Suprapubic skin (tissue), 4 donors: Measurements from ENCODE around the gene SEMA3C.

Experiments used
- EP300 ChIP-seq: sonication (generic); formaldehyde crosslinking; IDR thresholded peaks from one replicate; pipeline ENCODE4 v1.6.1; 2017; ENCODE audit warnings: antibody characterized with exemption
- POLR2A ChIP-seq, 2 donors: fragments of 450-650 bp; IDR thresholded peaks; one replicate each; pipeline ENCODE4 v1.6.1; 2017; ENCODE audit warnings: antibody characterized with exemption in 2 of 2, mild to moderate bottlenecking in 2 of 2, moderate library complexity in 2 of 2
- POLR2AphosphoS5 ChIP-seq, 3 donors: sonication (generic); formaldehyde crosslinking; IDR thresholded peaks; one replicate each; pipeline ENCODE4 v1.6.1; 2017; ENCODE audit warnings: antibody characterized with exemption in 3 of 3
- TF ChIP-seq, protein P1 (sequence below), 2 donors: fragments of 200-600 bp in 1 of 2; fragments of 450-650 bp in 1 of 2; sonication (generic) in 1 of 2; IDR thresholded peaks; one replicate each; pipeline ENCODE4 v1.5.1; 2016 to 2019; ENCODE audit warnings: antibody characterized with exemption in 2 of 2, mild to moderate bottlenecking in 1 of 2, moderate library complexity in 1 of 2

DNA sequence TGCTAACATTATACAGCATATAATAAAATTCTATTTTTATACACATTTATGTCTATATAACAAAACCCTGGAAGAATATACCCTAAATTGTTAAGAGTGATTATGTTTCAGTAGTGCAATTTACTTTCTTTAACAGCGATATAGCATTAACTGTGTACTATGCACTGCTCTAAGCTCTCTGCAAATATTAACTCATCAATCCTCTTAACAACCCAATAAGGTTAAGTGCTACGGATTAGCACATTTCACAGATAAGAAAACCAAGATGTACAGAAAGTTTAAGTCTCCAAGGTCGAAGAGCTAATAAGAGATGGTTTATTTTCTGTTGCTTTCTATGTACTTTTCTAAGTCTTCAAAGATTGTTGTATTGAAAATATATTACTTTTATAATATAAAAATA is 95.8 kb downstream of the SEMA3C start:
- TF ChIP-seq, protein P1, sequence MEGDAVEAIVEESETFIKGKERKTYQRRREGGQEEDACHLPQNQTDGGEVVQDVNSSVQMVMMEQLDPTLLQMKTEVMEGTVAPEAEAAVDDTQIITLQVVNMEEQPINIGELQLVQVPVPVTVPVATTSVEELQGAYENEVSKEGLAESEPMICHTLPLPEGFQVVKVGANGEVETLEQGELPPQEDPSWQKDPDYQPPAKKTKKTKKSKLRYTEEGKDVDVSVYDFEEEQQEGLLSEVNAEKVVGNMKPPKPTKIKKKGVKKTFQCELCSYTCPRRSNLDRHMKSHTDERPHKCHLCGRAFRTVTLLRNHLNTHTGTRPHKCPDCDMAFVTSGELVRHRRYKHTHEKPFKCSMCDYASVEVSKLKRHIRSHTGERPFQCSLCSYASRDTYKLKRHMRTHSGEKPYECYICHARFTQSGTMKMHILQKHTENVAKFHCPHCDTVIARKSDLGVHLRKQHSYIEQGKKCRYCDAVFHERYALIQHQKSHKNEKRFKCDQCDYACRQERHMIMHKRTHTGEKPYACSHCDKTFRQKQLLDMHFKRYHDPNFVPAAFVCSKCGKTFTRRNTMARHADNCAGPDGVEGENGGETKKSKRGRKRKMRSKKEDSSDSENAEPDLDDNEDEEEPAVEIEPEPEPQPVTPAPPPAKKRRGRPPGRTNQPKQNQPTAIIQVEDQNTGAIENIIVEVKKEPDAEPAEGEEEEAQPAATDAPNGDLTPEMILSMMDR (IDR thresholded peaks at IDR 0.05), result no peak
- no peak for TF ChIP-seq POLR2AphosphoS5 (IDR thresholded peaks at IDR 0.05)
- TF ChIP-seq EP300, result no peak
- TF ChIP-seq POLR2A (IDR thresholded peaks at IDR 0.05), result no peak
